H1 (cell line): ENCODE data around the gene DAND5. TPM values are rescaled to one million over a fixed set of nuclear protein-coding genes. Genes with fewer than 3 reads are reported as not detected.

Source experiments
- ASH2L ChIP-seq: fragments of 200-600, 300-600 bp; sonication (generic); IDR thresholded peaks from one replicate; pipeline ENCODE4 v1.7.1; 2017; ENCODE audit warnings: low read length
- SIN3A ChIP-seq, 2 experiments: IDR thresholded peaks in 1 of 2; conservative IDR thresholded peaks in 1 of 2; 2 replicates each; pipeline ENCODE4 v1.6.1; 2011 to 2012; ENCODE audit warnings: low read length in 2 of 2, improper control_type of control experiment in 1 of 2, low read depth in 1 of 2, mild to moderate bottlenecking in 1 of 2
- polyA plus RNA-seq, 7 experiments: library from polyadenylated mRNA; depleted of rRNA in 3 of 7; stranded (reverse) in 5 of 7; unstranded in 2 of 7; fragments of >200 nt in 5 of 7; fragments of 200-250 nt in 2 of 7; gene quantifications; 1 replicate in 5 of 7; 2 replicates in 1 of 7; 4 replicates in 1 of 7; pipeline versions ENCODE4 v1.2.1 to v1.2.3, GENCODE V29; 2011 to 2013; ENCODE audit warnings: missing spikeins in 2 of 7, mixed read lengths in 2 of 7
- total RNA-seq: library from RNA; stranded (reverse); fragmentation: NEBNext Ultra II Directional; extraction: Animal tissue kit (Norgen Biotek cat#: 25700); gene quantifications from 2 replicates; pipeline ENCODE4 v1.2.1, GENCODE V29; 2021

DAND5 gene
- total and polyA plus RNA-seq, 2 of the 8 experiments (the other 6 are each of a cell fraction or from before 2014, with no cell fraction given) = 0.14 to 0.17 TPM

DNA sequence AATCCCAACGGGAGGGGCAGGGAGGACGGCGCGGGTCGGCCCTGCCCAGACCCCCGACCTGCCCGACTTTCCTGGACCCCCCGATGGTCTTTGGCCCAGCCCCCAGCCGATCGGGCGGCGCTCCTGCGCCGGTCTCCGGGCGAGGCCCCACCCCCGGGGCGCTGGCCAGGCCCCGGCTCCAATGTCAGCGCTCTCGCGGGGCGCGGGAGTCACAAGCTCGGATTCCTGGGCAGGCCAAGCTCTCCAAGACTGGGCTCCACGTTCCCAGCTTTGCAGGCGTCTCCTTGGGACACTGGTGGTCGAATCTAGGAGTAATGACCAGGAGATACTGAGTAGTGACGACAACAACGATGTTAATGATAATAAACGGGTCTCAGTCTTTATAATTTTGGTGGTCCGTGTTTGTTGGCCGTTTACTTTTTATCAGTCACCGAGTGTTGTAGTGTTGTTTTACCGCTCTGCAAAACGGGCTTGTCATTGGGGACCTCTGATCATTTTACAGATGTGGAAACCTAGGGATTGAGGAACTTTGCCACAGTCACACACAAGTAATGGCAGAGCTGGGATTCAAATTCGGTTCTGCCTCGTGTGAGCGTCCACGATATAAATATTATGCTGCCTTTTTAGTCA lies 23.2 kb upstream of the DAND5 start (continued):
- TF ChIP-seq SIN3A (conservative IDR thresholded peaks at IDR 0.05 in 1 of 2, IDR thresholded peaks at IDR 0.05 in 1 of 2; ENCODE audit: low read depth in 1 of 2, low read length in 2 of 2) = peak in 1 of 2 experiments; percentile 48; a peak in 1 of 4 replicates
- peak; percentile 6 for TF ChIP-seq ASH2L
